Neural progenitor cell (in vitro differentiated cells): ENCODE results near the gene PRR20A. TPM values are rescaled to one million over a fixed set of nuclear protein-coding genes. Genes with fewer than 3 reads are reported as not detected.
"Not testable (repeated sequence)": the region's sequence is repeated elsewhere in the genome, so short reads cannot be mapped to it uniquely, and the experiment has no call there.

Experiments used
- DNase-seq: peaks from one replicate; pipeline ENCODE4 v3.0.0-alpha.2; 2016; ENCODE audit warnings: low spot score
- H2AFZ ChIP-seq: fragments of 200-600 bp; sonication (generic); replicated peaks from 2 replicates; pipeline ENCODE4 v1.6.1; 2016; ENCODE audit warnings: antibody characterized with exemption
- H3F3A ChIP-seq: fragments of 200-600 bp; sonication (generic); 2 replicates; pipeline ENCODE4 v1.6.1; 2016; ENCODE audit warnings: antibody characterized with exemption, low read depth
- H3K27ac ChIP-seq: fragments of 200-600 bp; sonication (generic); 2 replicates; pipeline ENCODE4 v1.5.1; 2016; ENCODE audit warnings: mild to moderate bottlenecking
- H3K27me3 ChIP-seq: fragments of 200-600 bp; sonication (generic); 2 replicates; pipeline ENCODE4 v1.6.1; 2016; ENCODE audit warnings: mild to moderate bottlenecking, moderate library complexity
- H3K36me3 ChIP-seq: fragments of 200-600 bp; sonication (generic); 2 replicates; pipeline ENCODE4 v1.5.1; 2016
- H3K4me1 ChIP-seq: fragments of 200-600 bp; sonication (generic); 2 replicates; pipeline ENCODE4 v1.6.1; 2016; ENCODE audit warnings: mixed run types
- H3K4me2 ChIP-seq: fragments of 200-600 bp; sonication (generic); 2 replicates; pipeline ENCODE4 v1.6.1; 2016
- H3K4me3 ChIP-seq: fragments of 200-600 bp; sonication (generic); 2 replicates; pipeline ENCODE4 v1.5.1; 2016
- H3K79me2 ChIP-seq: fragments of 200-600 bp; sonication (generic); 2 replicates; pipeline ENCODE4 v1.6.1; 2016; ENCODE audit warnings: low read depth
- H3K9ac ChIP-seq: fragments of 200-600 bp; sonication (generic); 2 replicates; pipeline ENCODE4 v1.6.1; 2016
- H3K9me3 ChIP-seq: fragments of 200-600 bp; sonication (generic); 2 replicates; pipeline ENCODE4 v1.5.1; 2016; ENCODE audit warnings: low read depth
- H4K20me1 ChIP-seq: fragments of 200-600 bp; sonication (generic); 2 replicates; pipeline ENCODE4 v1.6.1; 2016; ENCODE audit warnings: low read depth
- H3K27ac Mint-ChIP-seq: 3 replicates; pipeline ENCODE4 v1.8.0; 2021; ENCODE audit warnings: mixed read lengths
- H3K27me3 Mint-ChIP-seq: 2 replicates; pipeline ENCODE4 v1.8.0; 2022; ENCODE audit warnings: low read depth, mild to moderate bottlenecking, inconsistent platforms, moderate library complexity, mixed read lengths; ENCODE audit not compliant: insufficient read depth
- H3K36me3 Mint-ChIP-seq: 3 replicates; pipeline ENCODE4 v1.8.0; 2021; ENCODE audit warnings: mixed read lengths
- H3K4me1 Mint-ChIP-seq: 3 replicates; pipeline ENCODE4 v1.8.0; 2021; ENCODE audit warnings: mixed read lengths
- H3K4me3 Mint-ChIP-seq: 3 replicates; pipeline ENCODE4 v1.8.0; 2021; ENCODE audit warnings: mild to moderate bottlenecking, moderate library complexity, mixed read lengths
- H3K9me3 Mint-ChIP-seq: 3 replicates; pipeline ENCODE4 v1.8.0; 2020; ENCODE audit warnings: mixed read lengths
- EZH2 ChIP-seq: fragments of 200-600 bp; sonication (generic); IDR thresholded peaks from 2 replicates; pipeline ENCODE4 v1.6.1; 2017; ENCODE audit warnings: antibody characterized with exemption, mild to moderate bottlenecking, moderate library complexity
- EZH2phosphoT487 ChIP-seq: fragments of 200-600 bp; sonication (generic); IDR thresholded peaks from 2 replicates; pipeline ENCODE4 v1.6.1; 2017; ENCODE audit warnings: antibody characterized with exemption
- small RNA-seq: library from RNA; depleted of rRNA; stranded (forward); fragments of <200 nt; gene quantifications from one replicate; pipeline ENCODE3, GENCODE V24; 2015
- total RNA-seq: library from RNA; depleted of rRNA; stranded (reverse); fragments of >200 nt; gene quantifications from 2 replicates; pipeline ENCODE4 v1.2.3, GENCODE V29; 2015; ENCODE audit warnings: low replicate concordance
- TF ChIP-seq, protein P1 (sequence below): fragments of 200-600 bp; sonication (generic); IDR thresholded peaks from 2 replicates; pipeline ENCODE4 v1.5.1; 2017; ENCODE audit warnings: antibody characterized with exemption, mild to moderate bottlenecking

The PRR20A gene
- total RNA-seq, 1 donor from 2014 or later, result not detected

DNA sequence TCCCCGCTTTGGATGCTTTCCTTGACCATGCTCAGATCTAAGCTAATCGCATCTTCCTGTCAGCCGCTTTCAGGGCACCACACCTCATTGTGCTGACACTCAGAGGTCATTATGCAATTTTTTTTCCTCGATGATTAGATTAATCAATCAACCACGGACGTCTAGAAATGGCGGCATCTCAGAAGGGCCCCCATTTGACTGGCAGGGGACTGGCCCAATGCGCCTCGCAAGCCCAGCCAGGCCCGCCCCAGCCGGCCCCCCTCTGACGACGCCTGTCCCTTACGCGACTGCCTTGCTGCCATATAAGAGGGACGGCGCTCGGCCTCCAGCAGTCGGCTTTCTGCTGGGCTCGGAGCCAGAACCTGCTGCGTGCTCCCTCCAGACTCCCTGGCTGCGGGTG, 13.0 kb downstream of the PRR20A start, which contains the start of gene PRR20C:
TSS of gene PRR20C (plus strand) at position 301 of the 400 bp plus-strand sequence. CDS start 387 bp downstream, outside the sequence.
- not testable (repeated sequence) for H2AFZ ChIP-seq, H3K27ac Mint-ChIP-seq, H3K9ac ChIP-seq, H3K4me1 ChIP-seq, H3K36me3 Mint-ChIP-seq, H3K9me3 ChIP-seq, H3K4me2 ChIP-seq, H3K27me3 ChIP-seq, H3K4me3 Mint-ChIP-seq, H3K4me1 Mint-ChIP-seq, H3K27ac ChIP-seq, H3K4me3 ChIP-seq, H3K9me3 Mint-ChIP-seq, DNase-seq, H3K27me3 Mint-ChIP-seq, H3K36me3 ChIP-seq, H3F3A ChIP-seq, H3K79me2 ChIP-seq, H4K20me1 ChIP-seq

DNA sequence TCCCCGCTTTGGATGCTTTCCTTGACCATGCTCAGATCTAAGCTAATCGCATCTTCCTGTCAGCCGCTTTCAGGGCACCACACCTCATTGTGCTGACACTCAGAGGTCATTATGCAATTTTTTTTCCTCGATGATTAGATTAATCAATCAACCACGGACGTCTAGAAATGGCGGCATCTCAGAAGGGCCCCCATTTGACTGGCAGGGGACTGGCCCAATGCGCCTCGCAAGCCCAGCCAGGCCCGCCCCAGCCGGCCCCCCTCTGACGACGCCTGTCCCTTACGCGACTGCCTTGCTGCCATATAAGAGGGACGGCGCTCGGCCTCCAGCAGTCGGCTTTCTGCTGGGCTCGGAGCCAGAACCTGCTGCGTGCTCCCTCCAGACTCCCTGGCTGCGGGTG, 19.6 kb downstream of the PRR20A start, which contains the start of gene PRR20D:
TSS of gene PRR20D (plus strand) at position 301 of the 400 bp plus-strand sequence. CDS start 387 bp downstream, outside the sequence.
- H2AFZ ChIP-seq, H3K9ac ChIP-seq, H3K36me3 ChIP-seq, DNase-seq, H3K27ac Mint-ChIP-seq, H3K9me3 ChIP-seq, H3K36me3 Mint-ChIP-seq, H3K4me3 Mint-ChIP-seq, H4K20me1 ChIP-seq, H3K27me3 ChIP-seq, H3F3A ChIP-seq, H3K4me1 Mint-ChIP-seq, H3K4me2 ChIP-seq, H3K9me3 Mint-ChIP-seq, H3K27me3 Mint-ChIP-seq, H3K27ac ChIP-seq, H3K4me1 ChIP-seq, H3K4me3 ChIP-seq, H3K79me2 ChIP-seq: not testable (repeated sequence)

DNA sequence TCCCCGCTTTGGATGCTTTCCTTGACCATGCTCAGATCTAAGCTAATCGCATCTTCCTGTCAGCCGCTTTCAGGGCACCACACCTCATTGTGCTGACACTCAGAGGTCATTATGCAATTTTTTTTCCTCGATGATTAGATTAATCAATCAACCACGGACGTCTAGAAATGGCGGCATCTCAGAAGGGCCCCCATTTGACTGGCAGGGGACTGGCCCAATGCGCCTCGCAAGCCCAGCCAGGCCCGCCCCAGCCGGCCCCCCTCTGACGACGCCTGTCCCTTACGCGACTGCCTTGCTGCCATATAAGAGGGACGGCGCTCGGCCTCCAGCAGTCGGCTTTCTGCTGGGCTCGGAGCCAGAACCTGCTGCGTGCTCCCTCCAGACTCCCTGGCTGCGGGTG, 26.2 kb downstream of the PRR20A start, which contains the start of gene PRR20E:
TSS of gene PRR20E (plus strand) at position 301 of the 400 bp plus-strand sequence. CDS start 387 bp downstream, outside the sequence.
- H3K4me1 Mint-ChIP-seq, H3K9me3 Mint-ChIP-seq, H3K27ac ChIP-seq: not testable (repeated sequence)

DNA sequence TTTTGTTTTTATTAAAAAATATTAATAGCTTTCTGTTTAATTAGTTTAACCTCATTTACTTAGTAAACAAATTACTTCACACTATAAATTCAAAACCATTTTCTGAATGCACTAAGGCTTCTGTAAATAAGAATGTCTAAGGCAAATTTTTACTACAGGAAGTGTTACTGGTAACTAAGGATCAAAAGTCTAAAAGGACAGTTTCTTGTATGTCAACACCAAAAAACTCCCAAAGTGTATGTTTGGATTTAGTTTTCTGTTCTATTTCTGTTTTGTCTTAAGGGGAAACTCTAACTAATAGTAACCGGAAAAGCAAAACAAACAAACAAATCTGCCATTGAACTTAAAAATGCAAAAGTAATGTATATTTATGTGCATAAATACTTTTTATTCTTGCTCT, 50.9 kb downstream of the PRR20A start:
- no peaks in the 10 kb centered on the region for H3K27me3 ChIP-seq
- no peaks in the 10 kb centered on the region for H4K20me1 ChIP-seq
- H3K27ac Mint-ChIP-seq, result no peak overlapping the region
- no peak for DNase-seq
- H3K27me3 Mint-ChIP-seq, result no peaks in the 10 kb centered on the region
- H3K4me1 Mint-ChIP-seq, result no peaks in the 10 kb centered on the region
- no peak overlapping the region for H2AFZ ChIP-seq
- H3K36me3 ChIP-seq, result no peaks in the 10 kb centered on the region
- no peaks in the 10 kb centered on the region for H3K9me3 Mint-ChIP-seq
- no peak overlapping the region for H3K4me2 ChIP-seq
- TF ChIP-seq, protein P1, sequence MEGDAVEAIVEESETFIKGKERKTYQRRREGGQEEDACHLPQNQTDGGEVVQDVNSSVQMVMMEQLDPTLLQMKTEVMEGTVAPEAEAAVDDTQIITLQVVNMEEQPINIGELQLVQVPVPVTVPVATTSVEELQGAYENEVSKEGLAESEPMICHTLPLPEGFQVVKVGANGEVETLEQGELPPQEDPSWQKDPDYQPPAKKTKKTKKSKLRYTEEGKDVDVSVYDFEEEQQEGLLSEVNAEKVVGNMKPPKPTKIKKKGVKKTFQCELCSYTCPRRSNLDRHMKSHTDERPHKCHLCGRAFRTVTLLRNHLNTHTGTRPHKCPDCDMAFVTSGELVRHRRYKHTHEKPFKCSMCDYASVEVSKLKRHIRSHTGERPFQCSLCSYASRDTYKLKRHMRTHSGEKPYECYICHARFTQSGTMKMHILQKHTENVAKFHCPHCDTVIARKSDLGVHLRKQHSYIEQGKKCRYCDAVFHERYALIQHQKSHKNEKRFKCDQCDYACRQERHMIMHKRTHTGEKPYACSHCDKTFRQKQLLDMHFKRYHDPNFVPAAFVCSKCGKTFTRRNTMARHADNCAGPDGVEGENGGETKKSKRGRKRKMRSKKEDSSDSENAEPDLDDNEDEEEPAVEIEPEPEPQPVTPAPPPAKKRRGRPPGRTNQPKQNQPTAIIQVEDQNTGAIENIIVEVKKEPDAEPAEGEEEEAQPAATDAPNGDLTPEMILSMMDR, result no peak
- TF ChIP-seq EZH2phosphoT487, result no peak
- no peak for TF ChIP-seq EZH2
- no peak overlapping the region for H3K9ac ChIP-seq
- H3K9me3 ChIP-seq, result no peaks in the 10 kb centered on the region
- H3F3A ChIP-seq, result no peaks in the 10 kb centered on the region
- H3K36me3 Mint-ChIP-seq, result no peaks in the 10 kb centered on the region
- no peak overlapping the region for H3K4me3 Mint-ChIP-seq
- no peak overlapping the region for H3K27ac ChIP-seq
- H3K4me1 ChIP-seq, result no peaks in the 10 kb centered on the region
- no peaks in the 10 kb centered on the region for H3K79me2 ChIP-seq
- no peak overlapping the region for H3K4me3 ChIP-seq

More for the DNA sequence above, 26.2 kb downstream of the PRR20A start, which contains the start of gene PRR20E:
- H3K27ac Mint-ChIP-seq, H3K4me2 ChIP-seq, H3K36me3 ChIP-seq, H3K79me2 ChIP-seq, H3K9me3 ChIP-seq, H3K27me3 ChIP-seq, H3K27me3 Mint-ChIP-seq, DNase-seq, H3K4me1 ChIP-seq, H3K4me3 Mint-ChIP-seq, H3K9ac ChIP-seq, H3F3A ChIP-seq, H3K4me3 ChIP-seq, H3K36me3 Mint-ChIP-seq, H2AFZ ChIP-seq, H4K20me1 ChIP-seq: not testable (repeated sequence)

Small RNAs within 50 kb of the gene (small RNA-seq; reads per million reads assigned to genes)
- not detected for gene PRR20FP

Other genes with a start within 250 kb of the PRR20A start
- not detected in 2 replicates for gene PRR20B, start 6.6 kb downstream of the PRR20A start, total RNA-seq
- not detected in 2 replicates for gene PRR20C, start 13.1 kb downstream of the PRR20A start, total RNA-seq
- gene PRR20D, start 19.7 kb downstream of the PRR20A start, total RNA-seq, result not detected in 2 replicates
- not detected in 2 replicates for gene PRR20E, start 26.3 kb downstream of the PRR20A start, total RNA-seq